Measurements from ENCODE around the gene AP1AR.

Gene AP1AR

DNA sequence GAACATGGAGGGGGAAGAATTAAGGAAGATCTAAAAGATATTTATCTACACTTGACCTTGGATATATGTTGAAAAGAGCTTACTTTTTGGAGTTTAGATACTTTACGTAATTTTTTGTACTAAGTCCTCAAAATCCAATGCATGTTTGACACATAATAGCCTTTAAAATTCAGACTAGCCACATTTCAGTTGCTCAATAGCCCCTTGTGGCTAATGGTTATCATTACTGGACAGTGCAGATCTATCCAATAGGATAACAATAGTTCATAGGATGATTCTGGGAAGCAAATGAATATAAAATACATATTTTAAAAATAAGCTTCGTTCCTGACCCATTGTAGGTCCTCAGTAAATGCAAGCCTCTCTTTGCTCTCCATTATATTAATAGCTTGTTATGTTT lies 13.8 kb downstream of the AP1AR start:
- no peaks in the 10 kb centered on the region for H3K27me3 ChIP-seq (ENCODE audit: low read depth)
- H3K4me1 ChIP-seq, result peaks cover 9% of the 10 kb centered on the region
- no peak overlapping the region for H3K4me3 ChIP-seq
- H3K36me3 ChIP-seq (replicated peaks), result no peaks in the 10 kb centered on the region
- DNase-seq (ENCODE audit: low spot score in 2 of 2), result no peak
- H3K9me3 ChIP-seq, result no peaks in the 10 kb centered on the region
- in situ Hi-C loops (cut with MboI; ENCODE audit: low sequenced_read_pairs), result no loop called here

DNA sequence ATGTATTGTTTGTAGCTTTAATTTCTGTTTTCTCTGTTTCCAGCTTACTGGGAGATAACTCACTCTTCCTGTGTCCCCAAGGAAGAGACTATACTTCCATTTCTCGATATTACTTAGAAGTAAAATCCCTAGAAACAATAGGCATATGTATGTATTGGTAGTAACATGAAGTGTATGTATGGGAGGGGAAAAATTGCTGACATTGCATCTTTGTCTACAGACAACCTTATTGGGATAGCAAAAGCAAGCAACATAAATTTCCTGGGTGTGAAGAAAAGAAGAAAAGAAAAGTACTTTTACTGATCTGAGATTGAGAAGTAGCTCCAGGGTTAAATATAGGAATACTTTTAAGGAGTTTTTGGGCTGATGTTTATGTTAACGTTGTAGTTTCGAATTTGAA lies 15.4 kb downstream of the AP1AR start:
- Histone ChIP-seq H3K4me3 (no peak overlapping the region), H3K4me1 (peaks cover 14% of the 10 kb centered on the region), H3K9me3 (no peaks in the 10 kb centered on the region), H3K36me3 (replicated peaks) (no peaks in the 10 kb centered on the region), H3K27me3 (ENCODE audit: low read depth) (no peaks in the 10 kb centered on the region)
- in situ Hi-C loops (cut with MboI; ENCODE audit: low sequenced_read_pairs), result no loop called here
- no peak for DNase-seq (ENCODE audit: low spot score in 2 of 2)

DNA sequence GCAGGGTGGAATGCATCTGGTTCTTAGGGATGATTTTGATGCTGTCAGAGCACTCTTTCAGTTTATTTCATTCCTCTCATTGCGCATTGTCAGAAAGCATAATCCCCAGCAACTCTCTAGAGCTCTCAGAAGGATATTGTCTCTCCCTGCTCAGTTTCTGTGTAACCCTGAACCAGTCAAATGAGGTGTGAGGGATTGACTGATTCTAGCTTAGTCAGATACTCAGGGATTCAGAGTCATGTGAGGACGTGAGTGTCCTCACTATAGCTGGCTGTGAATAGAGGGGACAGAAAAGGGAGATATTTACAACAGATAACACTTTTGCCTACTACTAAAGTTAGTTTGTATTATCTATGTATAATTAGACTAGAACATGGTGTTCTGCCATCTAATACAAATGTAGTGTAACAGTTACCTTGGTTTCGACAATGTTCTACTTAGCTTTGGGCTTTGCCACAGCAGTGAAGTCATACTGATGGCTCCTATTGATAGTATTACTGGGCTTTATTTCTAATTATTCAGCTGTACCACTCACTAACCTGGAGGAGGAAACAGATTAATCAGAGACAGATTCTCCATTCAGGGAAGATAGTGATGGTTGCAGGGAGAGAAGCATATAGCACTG lies 19.5 kb downstream of the AP1AR start:
- H3K4me3 ChIP-seq, result no peak overlapping the region
- H3K4me1 ChIP-seq, result peaks cover 24% of the 10 kb centered on the region
- no peaks in the 10 kb centered on the region for H3K9me3 ChIP-seq
- no peak for DNase-seq (ENCODE audit: low spot score in 2 of 2)
- no peaks in the 10 kb centered on the region for H3K36me3 ChIP-seq (replicated peaks)
- in situ Hi-C loops (cut with MboI; ENCODE audit: low sequenced_read_pairs), result no loop called here
- H3K27me3 ChIP-seq (ENCODE audit: low read depth), result no peaks in the 10 kb centered on the region

DNA sequence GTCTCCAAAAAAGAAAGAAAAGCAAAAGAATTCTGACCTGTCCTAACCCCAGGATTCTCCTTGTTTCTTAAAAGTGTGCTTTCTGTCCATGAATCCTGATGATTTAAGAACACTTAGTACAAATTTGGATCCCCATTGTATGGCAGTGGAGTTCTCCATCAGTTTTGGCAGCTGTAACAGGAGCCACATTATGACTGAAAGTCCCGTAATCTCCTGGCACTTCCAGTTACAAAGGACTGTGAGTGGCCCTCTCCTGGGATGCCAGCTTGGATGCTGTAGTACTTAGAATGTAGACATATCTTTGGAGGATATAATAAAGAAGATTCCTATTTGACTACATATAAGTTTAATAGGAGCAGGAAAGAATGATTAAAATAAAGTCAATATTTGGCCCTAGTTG lies 20.6 kb downstream of the AP1AR start:
- in situ Hi-C loops (cut with MboI; ENCODE audit: low sequenced_read_pairs), result no loop called here
- Histone ChIP-seq H3K36me3 (replicated peaks) (no peaks in the 10 kb centered on the region), H3K9me3 (no peaks in the 10 kb centered on the region), H3K4me3 (no peak overlapping the region), H3K27me3 (ENCODE audit: low read depth) (no peaks in the 10 kb centered on the region), H3K4me1 (peaks cover 19% of the 10 kb centered on the region)
- no peak for DNase-seq (ENCODE audit: low spot score in 2 of 2)

DNA sequence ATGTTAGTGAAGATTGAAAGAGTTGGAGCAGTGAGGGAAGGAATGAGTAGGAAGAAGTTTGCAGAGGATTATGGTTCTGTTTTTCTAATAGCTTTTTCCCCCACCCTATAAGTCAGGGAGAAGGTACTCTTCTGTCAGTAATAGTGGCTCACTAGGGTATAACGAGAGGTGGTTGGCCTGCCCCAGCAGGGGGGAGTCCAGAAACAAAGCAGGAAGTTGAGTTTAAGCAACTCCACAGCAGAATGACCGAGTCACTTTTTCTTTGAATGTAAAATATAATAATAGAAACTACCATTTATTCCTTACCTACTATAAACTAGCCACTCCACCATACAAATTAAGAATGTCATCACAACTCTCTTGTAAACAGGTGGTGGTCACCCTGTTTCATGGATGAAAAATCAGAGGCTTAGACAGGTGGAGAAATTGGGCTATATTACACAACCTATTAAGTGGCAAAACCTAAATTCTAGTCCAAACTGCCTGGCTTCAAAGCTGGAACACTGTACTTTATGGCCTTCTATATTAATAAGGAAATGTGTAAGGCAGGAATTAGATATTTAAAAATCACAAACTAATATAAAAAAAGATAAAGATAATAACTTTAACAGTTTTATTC lies 21.9 kb downstream of the AP1AR start:
- no peak for DNase-seq (ENCODE audit: low spot score in 2 of 2)
- Histone ChIP-seq H3K4me1 (peaks cover 16% of the 10 kb centered on the region), H3K36me3 (replicated peaks) (no peaks in the 10 kb centered on the region), H3K9me3 (no peaks in the 10 kb centered on the region), H3K4me3 (no peak overlapping the region), H3K27me3 (ENCODE audit: low read depth) (no peaks in the 10 kb centered on the region)
- in situ Hi-C loops (cut with MboI; ENCODE audit: low sequenced_read_pairs), result no loop called here

DNA sequence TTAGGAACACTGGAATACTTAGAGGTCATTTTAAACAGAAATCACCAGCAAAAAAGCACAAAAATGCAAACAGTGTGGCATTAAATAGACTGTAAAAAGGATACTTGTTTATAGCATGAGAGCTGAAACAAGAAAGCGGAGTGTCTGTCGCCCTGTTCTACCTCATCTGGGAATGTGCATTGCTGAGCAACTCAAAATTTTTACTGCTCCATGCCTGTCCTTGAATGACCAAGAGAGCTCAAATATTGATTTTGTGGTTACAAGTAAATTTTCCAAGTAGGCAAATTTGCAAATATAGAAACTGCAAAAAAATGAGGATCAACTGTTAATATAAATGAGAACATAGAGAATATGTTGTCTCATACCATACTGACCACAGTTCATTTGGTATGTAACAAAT lies 25.5 kb downstream of the AP1AR start:
- no peak for DNase-seq (ENCODE audit: low spot score in 2 of 2)
- H3K27me3 ChIP-seq (ENCODE audit: low read depth), result no peaks in the 10 kb centered on the region
- in situ Hi-C loops (cut with MboI; ENCODE audit: low sequenced_read_pairs), result no loop called here
- peaks cover 12% of the 10 kb centered on the region for H3K4me1 ChIP-seq
- H3K36me3 ChIP-seq (replicated peaks), result no peaks in the 10 kb centered on the region
- no peaks in the 10 kb centered on the region for H3K9me3 ChIP-seq
- no peak overlapping the region for H3K4me3 ChIP-seq

DNA sequence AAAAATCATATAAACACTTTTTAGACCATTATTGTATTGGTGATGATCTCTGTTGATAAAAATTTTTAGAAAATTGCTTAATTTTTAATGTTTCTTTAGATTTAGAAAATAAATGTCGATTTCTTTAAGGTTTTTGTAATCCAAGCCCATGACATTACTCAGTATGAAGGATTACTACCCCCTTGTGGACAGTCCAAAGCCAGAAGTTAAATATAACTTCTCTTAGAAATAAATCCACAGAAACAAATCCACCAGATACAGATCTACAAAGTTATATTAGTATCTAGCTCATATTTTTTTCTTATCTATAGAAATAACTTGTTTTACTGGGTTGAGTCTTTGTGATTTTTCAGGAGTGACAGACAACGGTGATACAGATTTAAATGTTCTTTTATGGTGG lies 35.2 kb downstream of the AP1AR start:
- H3K36me3 ChIP-seq (replicated peaks), result peaks cover 20% of the 10 kb centered on the region
- in situ Hi-C loops (cut with MboI; ENCODE audit: low sequenced_read_pairs), result no loop called here
- no peak for DNase-seq (ENCODE audit: low spot score in 2 of 2)

DNA sequence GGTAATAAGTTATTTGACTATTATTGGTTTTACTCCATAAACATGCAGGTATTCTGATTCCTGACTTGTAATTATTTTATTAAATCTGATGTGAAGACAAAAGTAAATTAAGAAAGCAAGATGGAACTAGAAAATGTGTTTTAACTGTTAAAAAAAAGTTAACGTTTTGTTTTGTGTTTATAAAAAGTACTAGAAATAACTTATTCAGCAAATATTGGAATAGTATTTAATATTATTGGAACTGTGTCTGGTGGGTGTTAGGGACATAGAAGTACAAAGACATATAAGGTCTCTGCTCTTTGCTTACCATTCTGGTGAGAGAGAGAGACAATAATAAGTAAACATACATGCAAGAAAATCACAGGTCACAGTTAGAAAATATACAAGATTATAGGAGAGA lies 38.5 kb downstream of the AP1AR start:
- peaks cover 18% of the 10 kb centered on the region for H3K36me3 ChIP-seq (replicated peaks)
- no peak overlapping the region for H3K4me3 ChIP-seq
- in situ Hi-C loops (cut with MboI; ENCODE audit: low sequenced_read_pairs), result no loop called here
- no peaks in the 10 kb centered on the region for H3K4me1 ChIP-seq
- no peaks in the 10 kb centered on the region for H3K9me3 ChIP-seq
- no peaks in the 10 kb centered on the region for H3K27me3 ChIP-seq (ENCODE audit: low read depth)
- no peak for DNase-seq (ENCODE audit: low spot score in 2 of 2)

More for the DNA sequence above, 35.2 kb downstream of the AP1AR start:
- H3K27me3 ChIP-seq (ENCODE audit: low read depth), result no peaks in the 10 kb centered on the region
- no peaks in the 10 kb centered on the region for H3K4me1 ChIP-seq
- H3K9me3 ChIP-seq, result no peaks in the 10 kb centered on the region
- H3K4me3 ChIP-seq, result no peak overlapping the region

DNA sequence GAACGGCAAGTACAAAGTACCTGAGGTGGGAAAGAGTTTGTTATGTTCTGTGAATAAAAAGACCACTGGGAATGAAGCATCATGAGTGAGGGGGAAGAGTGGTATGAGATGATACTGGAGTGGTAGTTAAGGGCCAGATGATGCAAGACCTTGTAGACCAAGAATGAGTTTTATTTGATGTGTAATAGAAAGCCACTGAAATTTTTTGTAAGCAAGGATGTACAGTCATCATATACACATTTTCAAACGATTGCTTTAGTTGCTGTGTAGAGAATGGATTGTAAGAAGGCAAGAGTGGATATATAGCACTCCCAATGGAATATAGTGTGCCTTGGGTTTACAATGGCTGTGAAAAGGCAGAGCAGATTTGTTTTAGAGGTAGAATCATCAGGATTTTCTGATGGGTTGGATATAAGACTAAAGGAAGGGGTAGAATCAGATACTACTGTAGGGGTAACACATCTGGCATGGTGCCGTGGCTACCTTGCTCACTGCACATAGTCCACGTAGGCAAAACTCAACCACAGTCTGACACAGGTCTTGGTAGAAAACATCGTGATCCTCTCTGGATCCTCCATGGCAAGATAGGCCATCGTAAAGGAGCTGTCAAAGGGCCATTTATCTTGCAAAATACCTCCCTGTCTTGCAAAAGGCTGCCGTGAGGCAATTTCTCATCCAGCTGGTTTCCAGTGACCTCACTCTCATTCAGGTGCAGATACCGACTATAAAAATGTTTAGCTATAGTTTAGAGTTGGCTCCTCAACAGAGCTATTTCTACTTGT lies 39.2 kb downstream of the AP1AR start:
- no peaks in the 10 kb centered on the region for H3K4me1 ChIP-seq
- H3K9me3 ChIP-seq, result no peaks in the 10 kb centered on the region
- H3K27me3 ChIP-seq (ENCODE audit: low read depth), result no peaks in the 10 kb centered on the region
- no peak overlapping the region for H3K4me3 ChIP-seq
- no peak for DNase-seq (ENCODE audit: low spot score in 2 of 2)
- peaks cover 16% of the 10 kb centered on the region; the same call in 1 of the 2 replicates for H3K36me3 ChIP-seq (replicated peaks)
- in situ Hi-C loops (cut with MboI; ENCODE audit: low sequenced_read_pairs), result no loop called here

DNA sequence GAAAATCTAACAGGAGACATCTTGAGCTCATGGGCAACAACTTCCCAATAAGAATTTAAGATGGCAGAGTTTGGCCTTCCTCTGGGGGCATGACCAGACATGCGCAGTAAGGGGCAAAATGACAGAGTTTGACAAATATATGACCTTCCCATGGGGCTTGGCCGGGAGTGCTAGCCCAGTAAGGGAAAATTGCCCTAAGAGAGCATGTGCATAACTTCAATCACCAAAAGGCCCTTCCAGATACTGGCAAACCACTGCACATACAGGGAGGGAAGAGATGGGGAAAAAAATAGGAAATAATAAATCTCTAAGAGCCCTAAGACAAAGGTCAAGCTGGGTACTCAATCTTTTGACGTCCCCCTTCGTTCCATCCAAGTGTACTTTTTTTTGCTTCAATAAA lies 40.7 kb downstream of the AP1AR start:
- in situ Hi-C loops (cut with MboI; ENCODE audit: low sequenced_read_pairs), result no loop called here
- no peak for DNase-seq (ENCODE audit: low spot score in 2 of 2)
- no peaks in the 10 kb centered on the region for H3K4me1 ChIP-seq
- peaks cover 13% of the 10 kb centered on the region; the same call in 1 of the 2 replicates for H3K36me3 ChIP-seq (replicated peaks)
- H3K27me3 ChIP-seq (ENCODE audit: low read depth), result no peaks in the 10 kb centered on the region
- H3K4me3 ChIP-seq, result no peak overlapping the region
- no peaks in the 10 kb centered on the region for H3K9me3 ChIP-seq

DNA sequence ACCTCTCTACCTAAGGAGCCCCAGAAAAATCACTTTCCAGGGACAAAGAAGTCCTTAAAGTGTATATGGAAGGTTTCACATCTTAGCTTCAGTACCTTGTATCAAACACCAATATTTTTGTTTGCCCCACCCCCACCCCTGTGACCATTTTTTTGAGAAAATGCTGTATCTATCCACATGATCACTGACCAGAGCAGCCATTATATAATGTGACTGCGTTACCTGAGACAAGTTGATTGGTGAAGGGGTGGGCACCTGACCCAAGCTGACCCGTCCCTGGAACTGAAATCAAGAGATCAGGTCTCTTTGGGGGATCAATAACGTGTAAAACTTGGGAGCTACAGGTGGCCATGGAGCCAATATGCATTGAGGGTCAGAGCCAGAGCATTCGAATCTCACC lies 43.4 kb downstream of the AP1AR start:
- H3K27me3 ChIP-seq (ENCODE audit: low read depth), result no peaks in the 10 kb centered on the region
- in situ Hi-C loops (cut with MboI; ENCODE audit: low sequenced_read_pairs), result no loop called here
- no peaks in the 10 kb centered on the region for H3K9me3 ChIP-seq
- DNase-seq (ENCODE audit: low spot score in 2 of 2), result no peak
- H3K4me1 ChIP-seq, result no peaks in the 10 kb centered on the region
- no peak overlapping the region for H3K4me3 ChIP-seq
- H3K36me3 ChIP-seq (replicated peaks), result no peaks in the 10 kb centered on the region

DNA sequence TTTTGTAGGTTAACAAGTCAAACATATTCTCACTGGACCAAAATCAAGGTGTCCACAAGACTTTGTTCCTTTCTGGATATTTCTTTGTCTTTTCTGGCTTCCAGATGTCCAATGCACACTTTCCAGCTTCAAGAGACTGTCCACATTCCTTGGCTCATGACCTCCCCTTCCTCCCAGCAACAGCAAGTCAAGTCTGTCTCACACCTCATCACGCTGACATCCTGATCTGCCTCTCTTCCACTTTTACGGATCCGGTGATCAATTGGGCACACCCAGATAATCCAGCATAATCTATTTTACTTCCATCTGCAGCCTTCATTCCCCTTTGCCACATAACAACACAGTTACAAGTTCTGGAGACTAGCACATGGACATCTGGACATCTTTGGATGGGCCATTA lies 44.5 kb downstream of the AP1AR start:
- in situ Hi-C loops (cut with MboI; ENCODE audit: low sequenced_read_pairs), result no loop called here
- H3K27me3 ChIP-seq (ENCODE audit: low read depth), result no peaks in the 10 kb centered on the region
- H3K36me3 ChIP-seq (replicated peaks), result no peaks in the 10 kb centered on the region
- H3K4me1 ChIP-seq, result peaks cover 4% of the 10 kb centered on the region
- no peaks in the 10 kb centered on the region for H3K9me3 ChIP-seq
- DNase-seq (ENCODE audit: low spot score in 2 of 2), result no peak
- no peak overlapping the region for H3K4me3 ChIP-seq

DNA sequence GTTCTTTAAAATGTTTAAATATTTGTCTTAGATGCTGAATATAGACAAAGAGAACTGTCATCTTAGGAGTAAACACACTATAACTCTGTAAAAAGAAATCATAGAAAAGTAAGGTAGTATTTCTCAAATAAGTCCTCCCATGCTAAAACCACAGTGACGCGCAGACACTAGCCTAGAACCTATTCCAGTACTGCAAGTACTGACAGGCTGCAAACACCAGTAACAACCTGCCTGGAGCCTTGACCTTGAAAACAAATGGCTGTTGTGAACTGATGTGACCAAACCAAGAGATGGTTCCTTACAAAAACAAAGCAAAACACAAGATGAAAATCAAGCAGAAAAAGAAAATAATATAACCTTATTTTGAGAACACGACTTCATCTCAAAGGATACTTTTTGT lies 45.6 kb downstream of the AP1AR start:
- Histone ChIP-seq H3K9me3 (no peaks in the 10 kb centered on the region), H3K4me3 (no peak overlapping the region), H3K4me1 (peaks cover 8% of the 10 kb centered on the region), H3K27me3 (ENCODE audit: low read depth) (no peaks in the 10 kb centered on the region), H3K36me3 (replicated peaks) (no peaks in the 10 kb centered on the region; the same call in 1 of the 2 replicates)
- in situ Hi-C loops (cut with MboI; ENCODE audit: low sequenced_read_pairs), result no loop called here
- no peak for DNase-seq (ENCODE audit: low spot score in 2 of 2)

DNA sequence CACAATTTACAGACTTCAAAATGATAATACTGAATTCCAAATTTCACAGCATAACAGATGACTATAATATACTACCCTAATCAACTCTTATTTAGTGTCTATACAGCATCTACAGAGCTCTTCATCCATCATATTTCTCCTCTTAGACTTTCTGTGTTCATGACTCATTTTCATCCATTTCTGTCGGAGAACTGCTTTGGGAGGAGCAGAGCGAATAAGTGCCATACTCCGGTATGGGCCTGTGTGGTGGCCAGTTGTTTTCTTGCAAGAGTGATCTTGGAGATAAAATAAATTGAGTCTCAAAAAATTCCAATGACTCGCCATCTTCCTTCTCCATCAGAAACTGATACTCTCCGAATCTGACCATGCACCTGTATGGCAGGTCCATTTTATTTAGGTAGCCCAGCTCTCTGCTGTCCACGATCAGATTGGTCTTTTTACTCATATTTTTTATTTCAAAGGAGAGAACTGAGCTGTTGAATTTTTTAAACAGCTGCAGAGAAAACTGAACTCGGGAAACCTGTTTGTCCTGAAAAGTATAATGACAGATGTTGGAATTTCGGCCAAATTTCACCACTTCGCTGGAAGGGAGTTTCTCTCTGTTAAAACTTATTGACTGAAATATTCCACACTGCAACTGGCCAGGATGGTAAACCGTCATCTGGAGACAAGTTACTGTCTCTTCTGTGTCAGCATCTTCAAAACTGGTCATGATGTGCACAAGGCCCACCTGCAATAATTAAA lies 46.3 kb downstream of the AP1AR start:
- Histone ChIP-seq H3K9me3 (no peaks in the 10 kb centered on the region), H3K4me3 (no peak overlapping the region), H3K36me3 (replicated peaks) (no peaks in the 10 kb centered on the region; the same call in 1 of the 2 replicates), H3K27me3 (ENCODE audit: low read depth) (no peaks in the 10 kb centered on the region), H3K4me1 (peaks cover 8% of the 10 kb centered on the region)
- DNase-seq (ENCODE audit: low spot score in 2 of 2), result no peak
- in situ Hi-C loops (cut with MboI; ENCODE audit: low sequenced_read_pairs), result no loop called here

Measured in HAP-1 (cell line).